IMR-90 (cell line): Measurements from ENCODE around the gene ADCY2. TPM values are rescaled to one million over a fixed set of nuclear protein-coding genes. Genes with fewer than 3 reads are reported as not detected.

Experiments used
- ATAC-seq: fragments of 200-7000 bp; cut with Tn5 transposase; 2 replicates; pipeline ENCODE4 v1.9.1; 2020; ENCODE audit warnings: low read depth, mild to moderate bottlenecking, moderate library complexity
- BruUV-seq: library from RNA; stranded (reverse); fragments of 400-500 nt; replicated peaks from 2 replicates; lab custom pipeline; 2021; lab: Mats Ljungman, UMichigan
- CTCF ChIA-PET: fragments of 300-600 bp; formaldehyde crosslinking; extraction: SDS; loops from one replicate; lab custom pipeline; 2021; ENCODE audit warnings: antibody characterized with exemption; lab: Yijun Ruan, JAX
- POLR2A ChIA-PET: fragments of 300-600 bp; sonication (Branson Sonifier 250); formaldehyde crosslinking; loops from one replicate; lab custom pipeline; 2022; ENCODE audit warnings: antibody characterized with exemption; ENCODE audit not compliant: unreplicated experiment; lab: Charles Lee
- DNase-seq: peaks from one replicate; pipeline ENCODE4 v3.0.0; 2013
- H2AFZ ChIP-seq: replicated peaks from 2 replicates; pipeline ENCODE3; 2013; ENCODE audit warnings: low read length, mild to moderate bottlenecking; ENCODE audit not compliant: poor library complexity
- H2AK5ac ChIP-seq: 2 replicates; pipeline ENCODE4 v1.6.1; 2013; ENCODE audit warnings: low read depth, low read length, inconsistent platforms
- H2AK9ac ChIP-seq: replicated peaks from 2 replicates; pipeline ENCODE3; 2013; ENCODE audit warnings: mild to moderate bottlenecking, low read depth, low read length, moderate library complexity; ENCODE audit not compliant: poor library complexity
- H2BK120ac ChIP-seq: 2 replicates; pipeline ENCODE4 v1.6.1; 2013; ENCODE audit warnings: low read depth, low read length, inconsistent platforms
- H2BK15ac ChIP-seq: 3 replicates; pipeline ENCODE4 v1.6.1; 2013; ENCODE audit warnings: low read depth, low read length, inconsistent platforms
- H2BK20ac ChIP-seq: 2 replicates; pipeline ENCODE4 v1.6.1; 2013; ENCODE audit warnings: low read depth, mild to moderate bottlenecking, inconsistent platforms, low read length, moderate library complexity
- H2BK5ac ChIP-seq: 2 replicates; pipeline ENCODE4 v1.6.1; 2013; ENCODE audit warnings: mild to moderate bottlenecking, low read depth, low read length, inconsistent platforms; ENCODE audit not compliant: poor library complexity, severe bottlenecking
- H3K14ac ChIP-seq: replicated peaks from 2 replicates; pipeline ENCODE4 v1.6.1; 2013; ENCODE audit warnings: low read depth, low read length, inconsistent platforms
- H3K18ac ChIP-seq: 2 replicates; pipeline ENCODE4 v1.6.1; 2013; ENCODE audit warnings: low read depth, low read length, control low read depth
- H3K23ac ChIP-seq: 2 replicates; pipeline ENCODE4 v1.6.1; 2013; ENCODE audit warnings: low read depth, low read length, inconsistent platforms
- H3K27ac ChIP-seq: 2 replicates; pipeline ENCODE4 v1.5.1; 2013; ENCODE audit warnings: mild to moderate bottlenecking, control low read depth, low read length; ENCODE audit not compliant: insufficient read depth
- H3K27me3 ChIP-seq: 2 replicates; pipeline ENCODE4 v1.6.1; 2013; ENCODE audit warnings: low read length; ENCODE audit not compliant: control insufficient read depth, insufficient read depth
- H3K36me3 ChIP-seq: 2 replicates; pipeline ENCODE4 v1.6.1; 2013; ENCODE audit warnings: low read length, mixed read lengths; ENCODE audit not compliant: control insufficient read depth, insufficient read depth
- H3K4ac ChIP-seq: 2 replicates; pipeline ENCODE4 v1.6.1; 2013; ENCODE audit warnings: low read depth, low read length, inconsistent platforms
- H3K4me1 ChIP-seq: 2 replicates; pipeline ENCODE4 v1.6.1; 2013; ENCODE audit warnings: low read length, mixed read lengths; ENCODE audit not compliant: control insufficient read depth, insufficient read depth
- H3K4me2 ChIP-seq: 2 replicates; pipeline ENCODE4 v1.6.1; 2013; ENCODE audit warnings: low read depth, mild to moderate bottlenecking, control low read depth, low read length, moderate library complexity
- H3K4me3 ChIP-seq: 2 replicates; pipeline ENCODE4 v1.5.1; 2013; ENCODE audit warnings: low read depth, mild to moderate bottlenecking, control low read depth, low read length, moderate library complexity; ENCODE audit not compliant: insufficient read depth
- H3K56ac ChIP-seq: 2 replicates; pipeline ENCODE4 v1.6.1; 2013; ENCODE audit warnings: low read length, inconsistent platforms; ENCODE audit not compliant: insufficient read depth; ENCODE audit errors: extremely low read depth
- H3K79me1 ChIP-seq, 2 experiments: 2 replicates each; pipeline ENCODE4 v1.6.1; 2013; ENCODE audit warnings: low read length in 2 of 2, inconsistent platforms in 1 of 2, low read depth in 1 of 2
- H3K9ac ChIP-seq: 2 replicates; pipeline ENCODE4 v1.6.1; 2013; ENCODE audit warnings: low read depth, low read length, control low read depth
- H3K9me1 ChIP-seq: 2 replicates; pipeline ENCODE4 v1.6.1; 2013; ENCODE audit warnings: low read length, inconsistent platforms; ENCODE audit not compliant: insufficient read depth
- H3K9me3 ChIP-seq: 2 replicates; pipeline ENCODE4 v1.6.1; 2013; ENCODE audit warnings: low read length; ENCODE audit not compliant: control insufficient read depth, insufficient read depth
- H4K20me1 ChIP-seq: 2 replicates; pipeline ENCODE4 v1.6.1; 2013; ENCODE audit warnings: low read length, inconsistent platforms; ENCODE audit not compliant: insufficient read depth
- H4K5ac ChIP-seq: 2 replicates; pipeline ENCODE4 v1.6.1; 2013; ENCODE audit warnings: mild to moderate bottlenecking, low read depth, low read length, control low read depth
- H4K8ac ChIP-seq, 2 experiments: 2 replicates each; pipeline ENCODE4 v1.6.1; 2013; ENCODE audit warnings: low read depth in 2 of 2, low read length in 2 of 2, control low read depth in 1 of 2, inconsistent platforms in 1 of 2
- H4K91ac ChIP-seq: 2 replicates; pipeline ENCODE4 v1.6.1; 2013; ENCODE audit warnings: low read depth, low read length, inconsistent platforms; ENCODE audit not compliant: insufficient read depth
- BHLHE40 ChIP-seq: fragments of 150-350 bp; IDR thresholded peaks from 2 replicates; pipeline ENCODE4 v1.6.1; 2016; ENCODE audit warnings: mild to moderate bottlenecking, low read depth, low read length
- CEBPB ChIP-seq: IDR thresholded peaks from 2 replicates; pipeline ENCODE4 v1.6.1; 2012; ENCODE audit warnings: low read depth, low read length, improper control_type of control experiment
- CHD1 ChIP-seq: IDR thresholded peaks from 2 replicates; pipeline ENCODE4 v1.6.1; 2012; ENCODE audit warnings: low read depth, low read length, improper control_type of control experiment
- FOS ChIP-seq: fragments of 150-350 bp; IDR thresholded peaks from 2 replicates; pipeline ENCODE4 v1.6.1; 2016; ENCODE audit warnings: low read depth, low read length
- MAFK ChIP-seq: IDR thresholded peaks from 2 replicates; pipeline ENCODE4 v1.6.1; 2012; ENCODE audit warnings: low read depth, low read length, improper control_type of control experiment
- NFE2L2 ChIP-seq: fragments of 150-350 bp; IDR thresholded peaks from 2 replicates; pipeline ENCODE4 v1.6.1; 2016; ENCODE audit warnings: low read depth, mild to moderate bottlenecking, low read length
- POLR2A ChIP-seq: IDR thresholded peaks from 2 replicates; pipeline ENCODE4 v1.6.1; 2012; ENCODE audit warnings: mild to moderate bottlenecking, low read depth, low read length
- RAD21 ChIP-seq: IDR thresholded peaks from 2 replicates; pipeline ENCODE4 v1.6.1; 2012; ENCODE audit warnings: low read length, improper control_type of control experiment
- RCOR1 ChIP-seq: IDR thresholded peaks from 2 replicates; pipeline ENCODE4 v1.6.1; 2012; ENCODE audit warnings: mild to moderate bottlenecking, low read length, improper control_type of control experiment; ENCODE audit not compliant: insufficient replicate concordance
- RFX5 ChIP-seq: IDR thresholded peaks from 2 replicates; pipeline ENCODE4 v1.8.0; 2012; ENCODE audit warnings: low read depth, mild to moderate bottlenecking, low read length, moderate library complexity
- SMC3 ChIP-seq: fragments of 150-350 bp; IDR thresholded peaks from 2 replicates; pipeline ENCODE4 v1.6.1; 2016; ENCODE audit warnings: low read depth, mild to moderate bottlenecking, antibody characterized with exemption, low read length, moderate library complexity
- WGBS, 2 experiments: methylation state at CpG; one replicate each; pipeline versions ENCODE4 v1.1.5 to v1.1.7; 2013; ENCODE audit warnings: missing lambda C conversion rate in 2 of 2; ENCODE audit not compliant: insufficient read length in 1 of 2; ENCODE audit errors: extremely low coverage in 2 of 2; 5-methylcytosine and 5-hydroxymethylcytosine counted together
- dilution Hi-C: fragments of 300-500 bp; cut with HindIII; formaldehyde crosslinking; loops from one replicate; pipeline ENCODE4 v1.14.3; 2018; ENCODE audit warnings: low sequenced_read_pairs; ENCODE audit not compliant: unreplicated experiment
- in situ Hi-C: fragments of 300-500 bp; cut with MboI; formaldehyde crosslinking; loops from 3 replicates; pipeline ENCODE4 v1.14.3; 2019; ENCODE audit warnings: low sequenced_read_pairs, inconsistent platforms, mixed read lengths
- intact Hi-C: fragments of 100-400 bp; cut with micrococcal nuclease; formaldehyde crosslinking; loops from 2 replicates; pipeline ENCODE4 v1.10.0; 2022
- polyA plus RNA-seq, 3 experiments: library from polyadenylated mRNA; depleted of rRNA; stranded (reverse); fragments of >200 nt; gene quantifications; 2 replicates each; pipeline ENCODE4 v1.2.3, GENCODE V29; 2012; ENCODE audit warnings: low replicate concordance in 1 of 3
- total RNA-seq: library from RNA; depleted of rRNA; stranded (reverse); fragments of >200 nt; gene quantifications from 2 replicates; pipeline ENCODE4 v1.2.3, GENCODE V29; 2012
- TF ChIP-seq, protein P1 (sequence below): fragments of 150-350 bp; IDR thresholded peaks from 2 replicates; pipeline ENCODE4 v1.6.1; 2017; ENCODE audit warnings: mild to moderate bottlenecking, antibody characterized with exemption, low read length, low read depth

Gene ADCY2
- total and polyA plus RNA-seq, 2 of the 4 experiments (the other 2 are of a cell fraction), result not detected

GRCh38 chr5:7410936-7411511, 15.1 kb downstream of the ADCY2 start:
- Histone ChIP-seq H3K18ac (no peak overlapping the region), H3K4me1 (no peaks in the 10 kb centered on the region), H3K4ac (no peak overlapping the region), H3K79me1 (no peaks in the 10 kb centered on the region), H3K9me3 (peaks cover 21% of the 10 kb centered on the region), H3K27ac (no peak overlapping the region), H3K9me1 (no peaks in the 10 kb centered on the region), H2AK5ac (no peak overlapping the region), H3K27me3 (no peaks in the 10 kb centered on the region), H2BK120ac (no peak overlapping the region), H3K56ac (no peak overlapping the region), H2BK20ac (no peak overlapping the region), H3K4me2 (no peak overlapping the region), H4K20me1 (no peaks in the 10 kb centered on the region), H4K5ac (no peak overlapping the region), H4K8ac (no peak overlapping the region), H2AFZ (no peak overlapping the region), H2BK15ac (no peak overlapping the region), H3K36me3 (no peaks in the 10 kb centered on the region), H3K4me3 (no peak overlapping the region), H3K9ac (no peak overlapping the region), H4K91ac (no peak overlapping the region), H3K23ac (no peak overlapping the region), H2BK5ac (no peak overlapping the region), H2AK9ac (no peak overlapping the region), H3K14ac (no peak overlapping the region)
- dilution Hi-C loops, result no loop called here
- DNase-seq (no peak), ATAC-seq (no peak)
- POLR2A ChIA-PET, result no interaction called here
- TF ChIP-seq SMC3 (no peak), CEBPB (no peak), BHLHE40 (no peak), CHD1 (no peak), FOS (no peak), RCOR1 (no peak), NFE2L2 (no peak), POLR2A (no peak), RAD21 (no peak), RFX5 (no peak), MAFK (no peak)
- TF ChIP-seq, protein P1, sequence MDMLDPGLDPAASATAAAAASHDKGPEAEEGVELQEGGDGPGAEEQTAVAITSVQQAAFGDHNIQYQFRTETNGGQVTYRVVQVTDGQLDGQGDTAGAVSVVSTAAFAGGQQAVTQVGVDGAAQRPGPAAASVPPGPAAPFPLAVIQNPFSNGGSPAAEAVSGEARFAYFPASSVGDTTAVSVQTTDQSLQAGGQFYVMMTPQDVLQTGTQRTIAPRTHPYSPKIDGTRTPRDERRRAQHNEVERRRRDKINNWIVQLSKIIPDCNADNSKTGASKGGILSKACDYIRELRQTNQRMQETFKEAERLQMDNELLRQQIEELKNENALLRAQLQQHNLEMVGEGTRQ, result no peak
- intact Hi-C loops, result no loop called here
- no CpG with 5 or more reads among the region's 5 CpGs for WGBS, 2 experiments
- CTCF ChIA-PET, result no interaction called here
- in situ Hi-C loops, result no loop called here
- no TSS peak for BruUV-seq
